DND-41 (cell line): ENCODE measurements around the gene THSD7A.

Source experiments
- ATAC-seq: fragments of 200-7000 bp; cut with Tn5 transposase; 3 replicates; pipeline ENCODE4 v1.9.1; 2021; ENCODE audit warnings: low read depth; ENCODE audit not compliant: insufficient read depth
- DNase-seq: peaks from one replicate; pipeline ENCODE4 v3.0.0-alpha.2; 2020
- H2AFZ ChIP-seq: 2 replicates; pipeline ENCODE4 v1.6.0; 2012; ENCODE audit warnings: low read depth, low read length
- H3K27ac ChIP-seq: 2 replicates; pipeline ENCODE4 v1.5.1; 2012; ENCODE audit warnings: low read length, inconsistent platforms
- H3K27me3 ChIP-seq: fragments of 200-600 bp; sonication (generic); 2 replicates; pipeline ENCODE4 v1.6.0; 2012; ENCODE audit warnings: low read length, mild to moderate bottlenecking, inconsistent platforms; ENCODE audit not compliant: insufficient read depth, poor library complexity
- H3K36me3 ChIP-seq: 2 replicates; pipeline ENCODE4 v1.5.1; 2012; ENCODE audit warnings: low read length, inconsistent platforms; ENCODE audit not compliant: insufficient read depth
- H3K4me1 ChIP-seq: 2 replicates; pipeline ENCODE4 v1.5.1; 2012; ENCODE audit warnings: mild to moderate bottlenecking, low read length; ENCODE audit not compliant: insufficient read depth
- H3K4me2 ChIP-seq: 2 replicates; pipeline ENCODE4 v1.6.0; 2012; ENCODE audit warnings: mild to moderate bottlenecking, moderate library complexity, low read length, inconsistent platforms; ENCODE audit not compliant: insufficient read depth
- H3K4me3 ChIP-seq, 2 experiments: fragments of 200-600 bp in 1 of 2; shearing (Covaris generic) in 1 of 2; 2 replicates each; pipeline ENCODE4 v1.5.1; 2012 to 2016; ENCODE audit warnings: inconsistent platforms in 2 of 2, low read length in 2 of 2, mild to moderate bottlenecking in 2 of 2, low read depth in 1 of 2, moderate library complexity in 1 of 2
- H3K79me2 ChIP-seq: 2 replicates; pipeline ENCODE4 v1.6.0; 2012; ENCODE audit warnings: low read length, inconsistent platforms; ENCODE audit not compliant: insufficient read depth
- H3K9ac ChIP-seq: 2 replicates; pipeline ENCODE4 v1.6.0; 2012; ENCODE audit warnings: low read depth, mild to moderate bottlenecking, inconsistent platforms, low read length, moderate library complexity
- H3K9me3 ChIP-seq: 2 replicates; pipeline ENCODE4 v1.5.1; 2012; ENCODE audit warnings: low read length, moderate library complexity, mild to moderate bottlenecking, inconsistent platforms; ENCODE audit not compliant: insufficient read depth, severe bottlenecking
- H4K20me1 ChIP-seq: 2 replicates; pipeline ENCODE4 v1.6.0; 2012; ENCODE audit warnings: low read length; ENCODE audit not compliant: insufficient read depth
- CTCF ChIP-seq: IDR thresholded peaks from 2 replicates; pipeline ENCODE4 v1.5.1; 2012; ENCODE audit warnings: borderline replicate concordance, low read length, moderate library complexity, mild to moderate bottlenecking; ENCODE audit not compliant: poor library complexity, severe bottlenecking; ENCODE audit errors: extremely low read depth
- EZH2 ChIP-seq: IDR thresholded peaks from 3 replicates; pipeline ENCODE4 v1.6.1; 2012; ENCODE audit warnings: borderline replicate concordance, low read depth, mild to moderate bottlenecking, moderate library complexity, low read length, inconsistent platforms; ENCODE audit not compliant: severe bottlenecking

The THSD7A gene

GRCh38 chr7:11623093-11623678, 208.8 kb downstream of the THSD7A start:
- Histone ChIP-seq H4K20me1 (no peaks in the 10 kb centered on the region), H3K27ac (no peak overlapping the region), H3K4me2 (no peak overlapping the region), H3K79me2 (no peaks in the 10 kb centered on the region), H2AFZ (no peak overlapping the region), H3K4me3 (no peak overlapping the region), H3K4me1 (no peaks in the 10 kb centered on the region), H3K9ac (no peak overlapping the region), H3K27me3 (no peaks in the 10 kb centered on the region), H3K36me3 (no peaks in the 10 kb centered on the region), H3K9me3 (no peaks in the 10 kb centered on the region)
- ATAC-seq (no peak), DNase-seq (no peak)
- no peak for TF ChIP-seq CTCF
- no peak for TF ChIP-seq EZH2

- Histone ChIP-seq H3K27ac (no peak overlapping the region), H3K9ac (no peak overlapping the region), H3K27me3 (no peaks in the 10 kb centered on the region), H2AFZ (no peak overlapping the region), H3K4me1 (no peaks in the 10 kb centered on the region), H4K20me1 (no peaks in the 10 kb centered on the region), H3K4me3 (no peak overlapping the region), H3K9me3 (no peaks in the 10 kb centered on the region), H3K36me3 (no peaks in the 10 kb centered on the region), H3K79me2 (no peaks in the 10 kb centered on the region), H3K4me2 (no peak overlapping the region)
- no peak for DNase-seq
- no peak for ATAC-seq
- TF ChIP-seq EZH2 (no peak), CTCF (no peak)
Measured at GRCh38 chr7:11620406-11621253, 211.4 kb downstream of the THSD7A start.

GRCh38 chr7:11616466-11616865, 215.5 kb downstream of the THSD7A start:
- Histone ChIP-seq H3K27me3 (no peaks in the 10 kb centered on the region), H3K4me2 (no peak overlapping the region), H4K20me1 (no peaks in the 10 kb centered on the region), H3K9ac (no peak overlapping the region), H3K4me3 (no peak overlapping the region), H3K4me1 (no peaks in the 10 kb centered on the region), H3K27ac (no peak overlapping the region), H2AFZ (no peak overlapping the region), H3K79me2 (no peaks in the 10 kb centered on the region), H3K36me3 (no peaks in the 10 kb centered on the region), H3K9me3 (no peaks in the 10 kb centered on the region)
- TF ChIP-seq EZH2 (no peak), CTCF (no peak)
- no peak for ATAC-seq
- no peak for DNase-seq
